ENCODE data around the gene KIF3A. TPM values are rescaled to one million over a fixed set of nuclear protein-coding genes. Genes with fewer than 3 reads are reported as not detected.

Gene KIF3A
- total and polyA plus RNA-seq, 2 of the 8 experiments (the other 6 are each of a cell fraction or from before 2014, with no cell fraction given), result 3.1 to 13.1 TPM

- Histone ChIP-seq H3K18ac (ENCODE audit: extremely low read depth, low read length) (no peak overlapping the region), H3K36me3 (ENCODE audit: control insufficient read depth in 2 of 4, insufficient read depth in 4 of 4, low read length in 3 of 4) (peaks cover 0 to 7% (median 0%) of the 10 kb centered on the region in 4 experiments; a peak in 1 of 8 replicates), H3K4me2 (ENCODE audit: insufficient read depth in 1 of 2, low read depth in 2 of 2, low read length in 2 of 2) (peak overlapping the region; percentile 75 to 80; a peak in 2 of 4 replicates), H3K14ac (ENCODE audit: insufficient read length) (no peak overlapping the region), H3K23ac (ENCODE audit: insufficient read length) (no peak overlapping the region), H2BK12ac (ENCODE audit: low read depth, low read length) (no peak overlapping the region), H4K91ac (replicated peaks; ENCODE audit: insufficient read length, low read length) (no peak overlapping the region), H4K5ac (ENCODE audit: insufficient read length, low read depth, low read length) (no peak overlapping the region), H2BK5ac (ENCODE audit: low read depth, low read length) (no peak overlapping the region), H2BK15ac (ENCODE audit: low read length) (no peak overlapping the region), H4K8ac (ENCODE audit: extremely low read depth, insufficient read depth, low read length) (no peak overlapping the region), H2BK120ac (replicated peaks; ENCODE audit: low read depth, low read length) (no peak overlapping the region), H3K9ac (replicated peaks in 1 of 4; ENCODE audit: extremely low read depth in 1 of 4, low read depth in 3 of 4, low read length in 3 of 4) (no peak overlapping the region), H3K4me1 (replicated peaks in 1 of 4; ENCODE audit: control insufficient read depth in 3 of 4, insufficient read depth in 4 of 4, low read length in 3 of 4) (peaks cover 0 to 7% (median 0%) of the 10 kb centered on the region in 4 experiments; a peak in 2 of 7 replicates), H2BK20ac (ENCODE audit: low read length) (no peak overlapping the region), H3K4me3 (ENCODE audit: extremely low read depth in 1 of 4, insufficient read depth in 2 of 4, low read depth in 3 of 4, low read length in 4 of 4) (peak overlapping the region in 1 of 4 experiments; percentile 65; a peak in 1 of 8 replicates), H3K27me3 (replicated peaks in 1 of 4; ENCODE audit: control insufficient read depth in 3 of 4, extremely low read depth in 1 of 4, insufficient read depth in 3 of 4, low read length in 3 of 4) (peaks cover 23 to 45% (median 36%) of the 10 kb centered on the region in 4 experiments), H3K79me1 (ENCODE audit: low read depth, low read length) (no peaks in the 10 kb centered on the region), H3K56ac (replicated peaks; ENCODE audit: insufficient read length, low read depth, low read length) (no peak overlapping the region), H3K9me3 (ENCODE audit: insufficient read depth in 2 of 2, low read depth in 1 of 2, low read length in 1 of 2) (no peaks in the 10 kb centered on the region), H4K20me1 (replicated peaks in 1 of 2; ENCODE audit: control insufficient read depth in 1 of 2, insufficient read depth in 2 of 2, low read length in 2 of 2) (no peaks in the 10 kb centered on the region), H3K27ac (ENCODE audit: low read depth, low read length) (no peak overlapping the region), H3K79me2 (ENCODE audit: control insufficient read depth in 1 of 2, insufficient read depth in 2 of 2, low read length in 2 of 2) (no peaks in the 10 kb centered on the region), H2AK5ac (ENCODE audit: low read depth, low read length) (no peak overlapping the region), H2AFZ (ENCODE audit: low read length) (no peak overlapping the region), H3K4ac (replicated peaks; ENCODE audit: insufficient read length, low read depth, low read length) (no peak overlapping the region), H3K23me2 (ENCODE audit: low read depth, low read length) (peaks cover 7% of the 10 kb centered on the region; the same call in 1 of the 2 replicates)
- TF ChIP-seq SAP30 (IDR thresholded peaks at IDR 0.05; ENCODE audit: insufficient read depth, insufficient replicate concordance, low read length) (no peak), USF2 (IDR thresholded peaks at IDR 0.05; ENCODE audit: low read length) (no peak)
- DNase-seq (ENCODE audit: low read depth in 1 of 2, low spot score in 2 of 2), result no peak
- POLR2A ChIA-PET (ENCODE audit: partially characterized antibody), result interaction anchor here (1.0 to 2.0 kb wide), 4 partner anchors 9 to 78 kb away, joined by 4 to 7 read pairs (median 6); partner anchors contain the start of gene KIF3A
- 90% methylated on average over 10 of the region's 10 CpGs; no CpG with 5 or more reads in 1 of the 2 experiments for WGBS, 2 experiments (ENCODE audit: extremely low coverage in 1 of 2, insufficient coverage in 1 of 2, insufficient read length in 1 of 2, insufficient replicate concordance in 2 of 2, low coverage in 1 of 2, low lambda C conversion rate in 2 of 2, missing lambda C conversion rate in 1 of 2)
- no peak for FAIRE-seq
- CTCF ChIA-PET (ENCODE audit: partially characterized antibody), result interaction anchor here (0.7 to 18.2 kb wide), 6 partner anchors 8 to 343 kb away, joined by 3 to 322 read pairs (median 7); partner anchors contain the start of gene SHROOM1
Observed at GRCh38 chr5:132748522-132749000, 11.2 kb upstream of the KIF3A start.
